Loucy (cell line): Measurements from ENCODE around the gene CAMLG.
"Not testable (repeated sequence)": the region's sequence is repeated elsewhere in the genome, so short reads cannot be mapped to it uniquely, and the experiment has no call there.

Experiments used
- H2AFZ ChIP-seq: fragments of 200-600 bp; sonication (generic); 2 replicates; pipeline ENCODE4 v1.6.0; 2016; ENCODE audit warnings: antibody characterized with exemption, mild to moderate bottlenecking, low read length, moderate library complexity
- H3F3A ChIP-seq: fragments of 200-600 bp; 2 replicates; pipeline ENCODE4 v1.6.0; 2016; ENCODE audit warnings: antibody characterized with exemption, low read depth, mild to moderate bottlenecking
- H3K27me3 ChIP-seq: fragments of 200-600 bp; sonication (generic); 2 replicates; pipeline ENCODE4 v1.6.1; 2014; ENCODE audit warnings: low read length, mild to moderate bottlenecking; ENCODE audit not compliant: insufficient read depth, poor library complexity, severe bottlenecking
- H3K36me3 ChIP-seq: fragments of 200-600 bp; sonication (generic); 2 replicates; pipeline ENCODE4 v1.6.1; 2016; ENCODE audit warnings: low read length; ENCODE audit not compliant: insufficient read depth
- H3K4me1 ChIP-seq: fragments of 200-600 bp; sonication (generic); 2 replicates; pipeline ENCODE4 v1.5.1; 2014; ENCODE audit warnings: low read length, mild to moderate bottlenecking; ENCODE audit not compliant: insufficient read depth, poor library complexity, severe bottlenecking
- H3K4me2 ChIP-seq: fragments of 200-600 bp; sonication (generic); 2 replicates; pipeline ENCODE4 v1.6.0; 2014; ENCODE audit warnings: antibody characterized with exemption, low read length, low read depth, mild to moderate bottlenecking; ENCODE audit not compliant: poor library complexity, severe bottlenecking
- H3K4me3 ChIP-seq: fragments of 200-600 bp; sonication (generic); 2 replicates; pipeline ENCODE4 v1.5.1; 2014; ENCODE audit warnings: low read length, mild to moderate bottlenecking, mixed read lengths; ENCODE audit not compliant: poor library complexity, severe bottlenecking
- H3K79me2 ChIP-seq: fragments of 200-600 bp; sonication (generic); 2 replicates; pipeline ENCODE4 v1.6.1; 2014; ENCODE audit warnings: low read length; ENCODE audit not compliant: insufficient read depth
- H3K9ac ChIP-seq: fragments of 200-600 bp; sonication (generic); 2 replicates; pipeline ENCODE4 v1.6.0; 2014; ENCODE audit warnings: mild to moderate bottlenecking, low read depth, low read length, moderate library complexity; ENCODE audit not compliant: poor library complexity, severe bottlenecking
- H3K9me2 ChIP-seq: fragments of 200-600 bp; sonication (generic); replicated peaks from 2 replicates; pipeline ENCODE4 v1.6.1; 2016; ENCODE audit warnings: low read depth, low read length, mixed read lengths
- H3K9me3 ChIP-seq: fragments of 200-600 bp; sonication (generic); 2 replicates; pipeline ENCODE4 v1.6.1; 2014; ENCODE audit warnings: mild to moderate bottlenecking, antibody characterized with exemption, low read length, low read depth; ENCODE audit not compliant: insufficient read depth
- H4K20me1 ChIP-seq: fragments of 200-600 bp; sonication (generic); 2 replicates; pipeline ENCODE4 v1.6.0; 2014; ENCODE audit warnings: antibody characterized with exemption, low read length, mild to moderate bottlenecking; ENCODE audit not compliant: insufficient read depth, poor library complexity, severe bottlenecking
- CTCF ChIP-seq: fragments of 200-600 bp; sonication (generic); conservative IDR thresholded peaks from 2 replicates; pipeline ENCODE4 v1.5.1; 2014; ENCODE audit warnings: mild to moderate bottlenecking, antibody characterized with exemption, low read length
- EZH2phosphoT487 ChIP-seq: fragments of 200-600 bp; IDR thresholded peaks from 2 replicates; pipeline ENCODE4 v1.6.1; 2018; ENCODE audit warnings: antibody characterized with exemption, mild to moderate bottlenecking, moderate library complexity, borderline replicate concordance

Gene CAMLG

GRCh38 chr5:134708301-134708700, 30.0 kb upstream of the CAMLG start:
- H2AFZ ChIP-seq, result no peak overlapping the region
- H3K4me2 ChIP-seq, result no peak overlapping the region
- no peaks in the 10 kb centered on the region for H3K79me2 ChIP-seq
- H3K36me3 ChIP-seq, result peaks cover 22% of the 10 kb centered on the region; the same call in 1 of the 2 replicates
- TF ChIP-seq EZH2phosphoT487 (no peak), CTCF (no peak)
- no peak overlapping the region for H3K9ac ChIP-seq
- no peaks in the 10 kb centered on the region for H3K4me1 ChIP-seq
- no peaks in the 10 kb centered on the region for H3K9me3 ChIP-seq
- no peaks in the 10 kb centered on the region for H3K27me3 ChIP-seq
- H3K4me3 ChIP-seq, result no peak overlapping the region
- no peaks in the 10 kb centered on the region for H3K9me2 ChIP-seq
- no peaks in the 10 kb centered on the region for H4K20me1 ChIP-seq
- no peaks in the 10 kb centered on the region for H3F3A ChIP-seq

DNA sequence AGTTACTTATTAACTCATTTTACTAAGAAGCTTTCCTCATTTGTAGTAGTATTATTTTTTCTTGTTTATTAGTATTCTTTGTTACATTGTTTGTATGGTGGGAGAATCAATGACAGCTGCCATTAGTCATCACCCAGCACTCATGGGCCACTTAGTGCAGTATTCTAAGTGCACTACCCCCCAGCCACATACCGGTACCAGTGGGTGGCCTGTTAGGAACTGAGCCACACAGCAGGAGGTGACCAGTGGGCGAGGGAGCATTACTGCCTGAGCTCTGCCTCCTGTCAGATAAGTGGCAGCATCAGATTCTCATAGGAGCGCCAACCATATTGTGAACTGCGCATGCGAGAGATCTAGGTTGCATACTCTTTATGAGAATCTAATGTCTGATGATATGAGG, 24.2 kb upstream of the CAMLG start:
- Histone ChIP-seq H3K27me3 (no peaks in the 10 kb centered on the region), H2AFZ (no peak overlapping the region), H3K36me3 (peaks cover 20% of the 10 kb centered on the region; the same call in 1 of the 2 replicates), H3K4me1 (no peaks in the 10 kb centered on the region), H3K9me2 (no peaks in the 10 kb centered on the region), H3K9ac (no peak overlapping the region), H3K4me2 (no peak overlapping the region), H3K79me2 (no peaks in the 10 kb centered on the region), H3K9me3 (no peaks in the 10 kb centered on the region), H4K20me1 (no peaks in the 10 kb centered on the region), H3F3A (no peaks in the 10 kb centered on the region), H3K4me3 (no peak overlapping the region)
- TF ChIP-seq EZH2phosphoT487, result no peak

DNA sequence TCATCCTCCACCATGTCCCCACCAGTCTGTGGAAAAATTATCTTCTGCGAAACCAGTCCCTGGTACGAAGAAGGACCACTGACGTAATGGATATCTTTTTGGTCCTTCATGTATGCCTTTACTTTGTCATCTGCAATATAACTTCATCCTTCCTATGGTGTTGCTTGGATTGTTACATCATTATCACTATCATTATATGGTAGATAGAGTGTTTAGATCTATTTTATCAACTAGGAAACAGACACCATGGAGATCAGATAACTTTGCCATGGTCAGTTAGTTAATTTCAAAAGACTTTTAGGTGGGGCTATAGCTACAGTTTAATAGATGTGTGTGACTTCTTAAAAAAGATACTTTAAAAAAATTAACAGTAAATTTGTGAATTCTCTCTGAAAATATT, 23.8 kb upstream of the CAMLG start:
- Histone ChIP-seq H3K9me3 (no peaks in the 10 kb centered on the region), H3K36me3 (peaks cover 20% of the 10 kb centered on the region; the same call in 1 of the 2 replicates)

GRCh38 chr5:134715466-134715865, 22.9 kb upstream of the CAMLG start:
- H3F3A ChIP-seq, H3K27me3 ChIP-seq, H4K20me1 ChIP-seq, H3K9ac ChIP-seq, H3K79me2 ChIP-seq, H3K9me2 ChIP-seq, H3K9me3 ChIP-seq, H3K4me2 ChIP-seq, H3K4me1 ChIP-seq, H2AFZ ChIP-seq, H3K4me3 ChIP-seq: not testable (repeated sequence)
- peaks cover 20% of the 10 kb centered on the region; the same call in 1 of the 2 replicates for H3K36me3 ChIP-seq

More for the DNA sequence above, 23.8 kb upstream of the CAMLG start:
- Histone ChIP-seq H3K4me3 (no peak overlapping the region), H3K4me2 (no peak overlapping the region), H4K20me1 (no peaks in the 10 kb centered on the region), H3K9me2 (no peaks in the 10 kb centered on the region), H3K79me2 (no peaks in the 10 kb centered on the region), H3K9ac (no peak overlapping the region), H3K27me3 (no peaks in the 10 kb centered on the region), H2AFZ (no peak overlapping the region), H3F3A (no peaks in the 10 kb centered on the region), H3K4me1 (no peaks in the 10 kb centered on the region)
- TF ChIP-seq EZH2phosphoT487, result no peak
- no peak for TF ChIP-seq CTCF
